Esophagus mucosa (tissue), 1 donor: ENCODE measurements around the gene TBRG4. TPM values are rescaled to one million over a fixed set of nuclear protein-coding genes. Genes with fewer than 3 reads are reported as not detected.
A peak's percentile ranks its signal among the peaks of the same experiment; 100 is the strongest.

Experiments used
- ATAC-seq: fragments of 200-7000 bp; cut with Tn5 transposase; one replicate; pipeline ENCODE4 v1.9.1; 2020
- total RNA-seq: library from RNA; stranded (reverse); gene quantifications from one replicate; pipeline ENCODE4 v1.2.4, GENCODE V29; 2023
- donor health status: DM: yes; HTN: yes; CAD: no.

Gene TBRG4
- total RNA-seq, 1 donor from 2014 or later = 51.9 TPM

DNA sequence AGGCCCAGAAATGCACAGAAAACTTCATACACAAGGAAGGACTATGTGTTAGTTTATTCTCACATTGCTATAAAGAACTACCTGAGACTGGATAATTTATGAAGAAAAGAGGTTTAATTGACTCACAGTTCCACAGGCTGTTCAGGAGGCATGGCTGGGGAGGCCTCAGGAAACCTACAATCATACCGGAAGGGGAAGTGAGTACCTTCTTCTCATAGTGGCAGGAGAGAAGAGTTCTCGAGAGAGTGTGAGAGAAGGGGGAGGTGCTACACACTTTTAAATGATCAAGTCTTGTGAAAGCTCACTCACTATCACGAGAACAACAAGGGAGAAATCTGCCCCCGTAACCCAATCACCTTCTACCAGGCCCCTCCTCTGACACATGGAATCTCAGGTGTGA, 29.3 kb upstream of the TBRG4 start:
- no peak for ATAC-seq

DNA sequence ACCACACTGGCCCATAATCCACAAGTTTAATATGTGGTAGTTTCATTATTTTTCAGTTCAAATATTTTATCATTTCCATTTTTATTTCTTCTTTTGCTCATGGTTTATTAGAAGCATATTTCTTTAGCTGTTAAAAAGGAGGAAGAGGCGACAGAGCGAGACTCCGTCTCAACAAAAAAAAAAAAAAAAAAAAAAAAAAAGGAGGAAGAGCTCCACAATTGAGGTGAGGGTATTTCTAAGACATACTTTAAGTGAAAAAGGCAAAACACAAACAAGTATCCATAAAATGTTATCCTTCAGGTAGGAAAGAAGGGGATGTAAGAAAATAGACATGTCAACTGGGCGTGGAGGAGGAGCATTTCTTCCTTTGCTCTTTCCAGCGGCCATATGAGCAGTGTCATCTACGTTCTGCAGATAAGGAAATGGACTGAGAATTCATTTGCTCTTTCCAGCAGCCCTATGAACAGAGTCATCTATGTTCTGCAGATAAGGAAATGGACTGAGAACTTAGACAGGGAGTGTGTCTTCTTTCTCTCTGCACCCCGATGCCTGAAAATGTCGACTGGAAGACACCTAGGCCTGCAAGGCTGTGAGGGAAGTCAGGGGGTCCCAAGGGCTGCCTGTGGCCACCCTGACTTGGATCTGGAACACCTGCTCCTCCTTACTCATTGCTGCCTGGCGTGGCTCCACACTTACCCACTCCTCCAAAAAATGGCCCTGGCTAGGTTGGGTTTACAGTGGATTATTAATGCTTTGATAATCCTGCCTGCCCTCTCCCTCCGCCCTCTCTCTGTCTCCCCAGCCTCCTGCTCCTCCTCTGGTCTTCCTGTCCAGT, 27.2 kb upstream of the TBRG4 start:
- ATAC-seq = no peak

- ATAC-seq = peak; percentile 78
Observed at GRCh38 chr7:45136106-45137060, 24.9 kb upstream of the TBRG4 start.

- ATAC-seq = no peak
Observed at GRCh38 chr7:45133877-45134276, 22.4 kb upstream of the TBRG4 start.

DNA sequence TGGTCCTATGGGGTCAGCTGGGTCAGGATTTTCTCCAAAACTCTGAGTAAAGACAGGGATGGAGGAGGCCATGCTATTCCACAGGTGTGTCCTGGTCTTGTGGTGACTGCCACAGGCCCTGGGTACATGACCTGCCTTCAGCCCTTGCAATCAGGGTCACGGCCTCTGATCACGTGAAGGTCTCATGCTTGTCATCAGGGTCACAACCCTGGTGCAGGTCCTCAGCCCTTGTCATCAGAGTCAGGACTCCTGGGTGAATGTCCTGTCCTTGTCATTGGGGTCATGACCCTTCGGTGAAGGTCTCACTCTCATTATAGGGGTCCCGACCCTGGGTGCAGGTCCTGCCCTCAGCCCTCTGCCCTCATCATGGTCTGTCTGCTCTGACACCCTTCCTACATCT, 21.9 kb upstream of the TBRG4 start:
- no peak for ATAC-seq

- no peak for ATAC-seq
Observed at GRCh38 chr7:45132708-45133320, 21.3 kb upstream of the TBRG4 start.

GRCh38 chr7:45131891-45132290, 20.4 kb upstream of the TBRG4 start:
- ATAC-seq = no peak

- ATAC-seq = no peak
Observed at GRCh38 chr7:45130910-45131309, 19.4 kb upstream of the TBRG4 start.

- no peak for ATAC-seq
Observed at GRCh38 chr7:45129906-45130305, 18.4 kb upstream of the TBRG4 start.

- ATAC-seq = no peak
Observed at GRCh38 chr7:45129181-45129800, 17.8 kb upstream of the TBRG4 start.

DNA sequence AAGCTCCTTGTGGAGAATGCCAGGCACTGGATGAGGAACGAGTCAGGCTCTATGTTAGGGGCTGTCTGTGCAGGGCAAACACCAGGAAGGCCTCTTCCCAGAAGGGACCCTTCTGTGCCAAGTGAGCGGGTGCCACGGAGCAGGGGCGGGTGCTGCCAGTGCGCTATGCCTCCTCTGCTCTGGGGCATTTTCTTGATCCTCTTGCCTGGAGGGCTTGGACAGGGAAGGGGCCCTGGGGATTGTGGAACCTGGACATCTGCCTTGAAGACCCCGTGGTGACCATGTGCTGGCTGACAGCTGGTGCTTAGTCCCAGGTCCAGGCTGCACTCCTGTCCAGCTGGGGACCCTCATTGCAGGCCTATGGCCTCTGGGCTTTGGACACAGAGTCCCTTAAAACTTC, 15.4 kb upstream of the TBRG4 start:
- no peak for ATAC-seq

- no peak for ATAC-seq
Observed at GRCh38 chr7:45126201-45126600, 14.7 kb upstream of the TBRG4 start.

- no peak for ATAC-seq
Observed at GRCh38 chr7:45125193-45125904, 13.9 kb upstream of the TBRG4 start.

DNA sequence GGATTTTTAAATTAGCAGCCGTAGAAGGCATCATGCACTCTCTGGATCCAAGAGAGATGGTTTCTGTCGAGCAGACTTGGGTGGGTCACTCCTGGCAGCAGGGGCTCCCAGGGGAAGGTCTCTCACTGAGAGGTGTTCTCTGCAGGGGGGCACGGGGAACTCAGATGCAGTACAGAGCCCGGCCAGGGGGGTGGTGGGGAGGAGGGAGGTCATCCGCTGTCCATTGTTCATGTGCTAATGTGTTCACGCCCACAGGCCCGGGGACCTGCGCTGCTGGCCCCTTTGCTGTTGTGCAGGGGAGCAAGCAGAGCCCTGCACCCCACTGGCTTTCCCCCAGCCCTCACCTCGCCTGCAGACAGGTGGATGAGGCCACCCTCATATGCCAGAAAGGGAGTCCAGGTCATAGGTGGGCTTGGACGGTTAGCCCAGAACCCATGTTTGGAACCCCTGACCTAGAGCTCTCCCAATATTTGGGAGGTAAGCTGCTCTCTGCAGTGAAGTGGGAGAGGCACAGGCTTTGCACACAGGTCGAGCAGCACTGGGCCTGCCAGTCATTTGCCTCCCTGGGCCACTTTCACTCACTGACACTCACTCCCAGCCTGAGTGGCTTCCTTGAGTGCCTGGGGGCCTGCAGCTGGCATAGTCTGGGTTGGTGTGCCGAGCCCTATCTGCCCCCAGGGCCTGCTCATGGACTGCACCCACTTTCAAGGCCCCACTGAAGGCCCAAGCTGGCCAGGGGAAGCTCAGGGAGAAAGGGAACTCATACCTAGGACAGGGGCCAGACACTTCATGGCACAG, 12.6 kb upstream of the TBRG4 start:
- no peak for ATAC-seq

- ATAC-seq = no peak
Observed at GRCh38 chr7:45122975-45123860, 11.7 kb upstream of the TBRG4 start.

DNA sequence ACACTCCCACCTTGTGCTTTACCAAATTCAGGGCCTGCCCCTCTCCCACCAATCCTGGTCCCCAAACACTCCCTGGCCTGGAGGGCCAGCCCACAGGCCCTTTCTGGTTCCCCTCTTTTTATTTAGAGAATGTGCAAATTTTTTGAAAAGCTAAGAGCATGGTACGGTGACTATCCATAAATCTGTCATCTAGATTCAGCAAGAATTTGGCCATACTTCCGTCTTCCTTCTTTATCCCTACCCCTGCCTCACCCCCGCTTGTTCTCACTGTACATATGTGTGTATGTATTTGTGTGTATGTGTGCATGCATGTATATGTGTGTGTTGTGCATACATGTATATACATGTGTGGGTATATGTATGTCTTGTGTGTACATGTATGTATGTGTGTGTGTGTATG, 8.1 kb upstream of the TBRG4 start:
- ATAC-seq = no peak

GRCh38 chr7:45118889-45119331, 7.4 kb upstream of the TBRG4 start:
- peak; percentile 6 for ATAC-seq

GRCh38 chr7:45118292-45118691, 6.8 kb upstream of the TBRG4 start:
- no peak for ATAC-seq

- no peak for ATAC-seq
Observed at GRCh38 chr7:45117582-45117981, 6.1 kb upstream of the TBRG4 start.

- no peak for ATAC-seq
Observed at GRCh38 chr7:45116048-45116447, 4.6 kb upstream of the TBRG4 start.
